Activated CD8-positive, alpha-beta memory T cell treated with anti-CD3 and anti-CD28 coated beads for 48 hours (primary cell): ENCODE measurements around the gene RUNX1.

Experiments
- DNase-seq, 3 experiments: peaks; one replicate each; pipeline ENCODE4 v3.0.0-alpha.2; 2020; ENCODE audit warnings: low read depth in 2 of 3, low spot score in 2 of 3

Gene RUNX1

DNA sequence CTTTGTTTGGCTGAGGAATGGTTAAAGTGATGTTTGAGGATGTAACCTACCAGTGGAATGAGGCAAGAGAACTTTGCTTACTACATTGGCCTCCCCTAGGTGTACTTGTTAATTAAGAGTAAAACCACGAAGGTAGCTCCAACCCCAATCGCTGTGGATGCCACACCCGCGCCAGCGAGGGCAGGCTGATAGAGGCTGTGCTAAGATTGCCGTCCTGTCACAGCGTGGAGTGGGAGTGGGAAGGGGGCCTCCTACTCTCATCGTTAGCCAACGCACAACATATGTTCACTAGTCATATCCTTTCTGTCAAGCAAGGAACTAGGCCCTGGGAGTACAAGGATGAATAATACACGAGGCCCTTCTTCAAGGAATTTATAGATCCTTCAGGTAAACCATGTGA, 99.6 kb downstream of the RUNX1 start:
- DNase-seq: no peak

DNA sequence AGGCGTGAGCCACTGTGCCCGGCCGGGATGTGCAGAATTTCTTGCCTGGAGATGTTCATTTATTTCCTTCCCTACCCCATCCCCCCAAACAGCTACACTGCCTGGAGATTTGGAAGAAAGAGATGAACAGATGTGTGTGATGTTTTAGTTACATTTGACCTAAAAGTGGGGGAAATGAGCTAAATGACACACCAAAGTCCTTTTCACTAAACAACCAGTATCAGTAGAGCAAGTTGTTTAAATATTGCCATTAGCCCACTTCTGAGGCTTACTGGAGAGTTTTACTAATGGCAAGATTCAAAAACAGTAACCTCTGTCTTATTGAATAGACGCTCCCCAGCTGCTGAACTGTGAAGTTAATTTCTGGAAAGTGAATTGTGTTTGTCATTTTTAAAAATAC, 100.1 kb downstream of the RUNX1 start:
- no peak for DNase-seq

DNA sequence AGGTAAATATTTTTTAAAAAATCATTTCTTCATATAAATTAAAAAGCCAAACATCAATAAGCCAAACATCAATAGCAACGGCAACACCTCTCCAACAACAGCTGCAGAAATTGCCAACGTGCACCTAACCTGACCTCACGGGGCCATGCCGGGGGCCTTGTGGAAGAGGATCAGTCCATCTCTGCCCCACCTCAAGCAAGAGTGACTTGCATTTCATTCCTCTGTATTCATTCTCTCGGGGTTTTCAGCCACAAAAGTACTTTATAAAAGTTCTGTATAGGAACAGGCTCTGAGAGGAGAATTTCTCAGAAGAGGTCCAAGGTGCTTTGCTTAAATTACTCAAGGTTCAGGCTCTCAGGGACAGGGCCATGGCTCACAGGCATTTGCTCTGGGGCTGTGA, 100.9 kb downstream of the RUNX1 start:
- DNase-seq: no peak

DNA sequence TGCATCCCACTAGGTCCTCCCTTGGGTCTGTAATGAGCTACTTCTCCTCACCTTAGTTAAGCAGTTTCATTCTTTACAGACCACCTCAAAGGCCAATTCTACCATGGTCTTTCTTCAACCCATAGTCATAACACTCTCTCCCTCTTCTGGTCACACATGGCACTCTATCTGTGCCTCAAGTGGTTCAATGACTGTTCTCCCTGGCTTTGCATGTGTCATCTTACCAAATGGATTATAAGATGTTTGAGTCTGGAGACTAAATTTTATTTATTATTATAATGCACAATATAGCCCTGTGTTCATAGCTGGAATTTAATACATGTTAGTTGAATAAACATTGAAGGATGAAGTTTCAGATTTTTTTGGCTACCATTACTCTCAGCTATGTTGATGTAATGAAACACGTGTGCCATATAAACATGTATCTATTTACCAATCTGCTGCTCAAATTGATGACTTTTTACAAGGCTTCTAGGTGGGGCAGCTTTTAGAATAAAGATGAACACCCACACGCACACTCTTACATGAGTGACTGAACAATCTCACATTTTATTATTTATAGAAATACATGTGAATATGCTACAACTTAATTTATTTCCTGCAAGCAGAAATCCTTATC, 102.1 kb downstream of the RUNX1 start:
- no peak for DNase-seq

DNA sequence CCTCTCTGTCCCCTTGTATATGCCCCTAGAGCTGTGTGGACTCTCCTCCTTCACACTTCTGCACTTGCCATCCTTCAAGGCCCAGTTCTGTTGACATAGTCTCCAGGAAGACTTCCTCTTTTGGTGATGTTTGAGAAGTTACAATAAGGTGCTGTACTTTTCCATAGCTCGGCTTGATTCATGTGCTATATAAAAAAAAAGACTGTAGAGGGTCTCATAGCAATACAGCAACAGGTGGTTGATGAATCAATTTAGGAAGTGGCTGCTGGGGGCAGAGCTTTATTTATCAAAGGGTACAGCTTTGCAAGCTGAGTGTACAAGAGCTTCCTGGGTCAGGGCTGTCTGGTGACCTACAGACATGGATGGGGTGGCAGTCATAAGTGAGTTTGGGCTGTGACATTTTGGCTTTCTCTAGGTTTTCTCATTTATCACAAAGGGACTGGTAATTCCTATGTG, 102.7 kb downstream of the RUNX1 start:
- no peak for DNase-seq

DNA sequence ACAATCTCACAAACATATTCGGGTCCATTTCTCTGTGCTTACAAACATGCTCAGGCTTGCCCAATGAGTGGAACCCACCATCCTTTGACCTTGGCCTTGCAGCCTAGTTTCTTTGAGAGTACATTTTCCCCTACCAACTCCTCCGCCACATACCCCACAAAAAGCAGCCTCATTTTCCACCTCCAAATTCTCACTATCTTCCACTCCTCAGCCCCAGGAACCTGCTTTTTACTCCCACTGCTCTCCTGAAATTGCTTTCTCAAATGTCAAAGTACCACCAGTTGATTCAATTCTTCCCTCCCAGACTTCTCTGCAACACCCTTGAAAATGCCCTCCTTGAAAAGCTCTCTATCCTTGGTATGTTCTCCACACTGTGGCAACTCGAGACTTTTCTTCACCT, 103.8 kb downstream of the RUNX1 start:
- DNase-seq: no peak

DNA sequence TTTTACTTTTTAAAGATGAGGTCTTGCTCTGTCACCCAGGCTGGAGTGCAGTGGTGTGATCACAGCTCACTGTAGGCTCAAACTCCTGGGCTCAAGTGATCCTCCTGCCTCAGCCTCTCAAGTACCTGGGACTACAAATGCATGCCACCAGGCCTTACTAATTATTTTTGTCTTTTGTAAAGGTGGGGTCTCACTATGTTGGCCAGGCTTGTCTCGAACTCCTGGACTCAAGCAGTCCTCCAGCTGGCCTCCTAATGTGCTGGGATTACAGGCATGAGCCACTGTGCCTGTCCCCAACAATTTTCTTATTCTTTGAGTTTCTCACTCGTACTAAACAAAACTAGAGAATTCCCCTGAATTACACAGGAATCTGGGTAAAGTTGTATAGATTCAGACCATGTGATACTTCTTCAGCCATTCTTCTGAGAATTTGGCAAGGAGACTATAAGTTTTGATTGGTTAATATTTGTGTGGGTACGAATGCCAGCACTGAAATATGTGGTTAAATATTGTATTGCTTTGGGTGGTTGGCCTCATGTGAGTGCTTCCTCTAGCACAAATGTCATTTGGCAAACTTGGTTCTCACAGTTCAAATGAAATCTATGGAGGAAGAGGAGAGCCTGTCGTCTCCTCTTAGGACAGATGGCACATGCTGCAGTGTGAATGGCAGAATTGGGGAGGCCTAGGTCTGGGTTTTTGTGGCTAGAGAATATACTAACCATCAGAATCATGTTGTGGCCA, 104.9 kb downstream of the RUNX1 start:
- no peak for DNase-seq

DNA sequence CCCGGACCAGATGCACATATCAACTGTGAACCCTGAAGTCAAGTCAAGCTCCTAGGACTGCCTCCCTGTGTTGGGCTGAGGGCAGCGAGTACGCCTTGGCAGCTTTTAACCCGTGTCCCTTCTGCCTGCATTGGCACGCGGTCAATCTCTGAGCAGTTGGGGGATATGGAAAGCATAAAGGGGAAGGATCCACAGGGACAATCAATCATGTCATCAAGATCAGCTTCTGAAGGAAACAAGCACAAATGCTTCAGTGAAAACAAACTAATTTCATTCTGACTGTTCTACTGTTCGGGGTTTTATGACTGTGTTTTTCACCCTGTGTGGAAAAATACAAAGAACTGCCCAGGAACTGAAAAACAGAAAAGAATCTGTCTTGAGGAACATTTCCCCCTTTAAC, 106.2 kb downstream of the RUNX1 start:
- DNase-seq: no peak

DNA sequence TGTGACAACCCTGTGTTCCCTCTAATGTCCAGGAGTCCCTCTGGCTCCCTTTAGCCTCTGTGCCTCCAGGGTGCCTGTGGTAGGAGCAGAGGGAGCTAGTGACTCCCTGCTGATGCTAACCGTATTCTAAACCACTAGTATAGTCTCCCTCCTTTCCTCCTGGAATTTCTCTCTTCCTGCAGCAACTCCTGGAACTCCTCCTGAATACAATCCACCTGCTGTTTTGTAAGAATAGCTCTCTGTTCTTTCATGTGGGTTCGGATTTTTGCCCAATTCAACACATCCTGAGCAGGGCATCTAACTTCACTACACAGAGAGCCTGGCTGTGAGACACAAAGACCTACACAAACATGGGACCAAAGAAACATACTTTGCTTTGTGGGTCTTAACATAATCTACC, 107.9 kb downstream of the RUNX1 start:
- DNase-seq: no peak

DNA sequence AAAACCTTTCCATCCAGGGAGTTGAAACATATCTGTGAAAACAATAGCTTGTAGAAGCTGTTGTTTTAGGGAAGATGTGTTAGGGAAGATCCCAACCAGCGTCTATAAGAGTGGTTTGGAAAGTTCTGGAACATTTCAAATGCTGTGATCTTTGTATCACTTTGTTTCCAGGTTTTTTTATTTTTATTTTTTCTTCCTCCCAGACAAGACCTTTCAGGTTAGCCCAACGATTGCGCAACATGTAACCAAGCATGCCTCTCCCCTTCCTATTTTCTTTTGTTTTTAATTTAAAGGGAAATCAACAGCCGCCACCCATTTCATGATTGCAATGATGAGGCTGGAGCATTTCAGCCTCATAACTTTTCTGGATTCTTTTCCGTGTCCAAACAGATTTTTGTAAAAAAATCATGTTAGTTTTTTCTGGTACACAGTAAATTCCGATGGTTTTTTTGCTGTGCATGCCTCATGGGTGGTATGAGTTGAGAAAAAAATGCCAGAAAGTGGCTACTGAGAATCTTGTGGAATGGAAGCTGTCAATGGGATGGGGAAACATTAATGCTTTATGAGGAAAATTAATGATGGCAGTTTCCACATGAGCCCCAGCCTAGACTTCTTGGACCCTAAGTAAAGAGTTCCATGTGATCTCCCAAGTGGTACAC, 109.3 kb downstream of the RUNX1 start:
- no peak for DNase-seq

DNA sequence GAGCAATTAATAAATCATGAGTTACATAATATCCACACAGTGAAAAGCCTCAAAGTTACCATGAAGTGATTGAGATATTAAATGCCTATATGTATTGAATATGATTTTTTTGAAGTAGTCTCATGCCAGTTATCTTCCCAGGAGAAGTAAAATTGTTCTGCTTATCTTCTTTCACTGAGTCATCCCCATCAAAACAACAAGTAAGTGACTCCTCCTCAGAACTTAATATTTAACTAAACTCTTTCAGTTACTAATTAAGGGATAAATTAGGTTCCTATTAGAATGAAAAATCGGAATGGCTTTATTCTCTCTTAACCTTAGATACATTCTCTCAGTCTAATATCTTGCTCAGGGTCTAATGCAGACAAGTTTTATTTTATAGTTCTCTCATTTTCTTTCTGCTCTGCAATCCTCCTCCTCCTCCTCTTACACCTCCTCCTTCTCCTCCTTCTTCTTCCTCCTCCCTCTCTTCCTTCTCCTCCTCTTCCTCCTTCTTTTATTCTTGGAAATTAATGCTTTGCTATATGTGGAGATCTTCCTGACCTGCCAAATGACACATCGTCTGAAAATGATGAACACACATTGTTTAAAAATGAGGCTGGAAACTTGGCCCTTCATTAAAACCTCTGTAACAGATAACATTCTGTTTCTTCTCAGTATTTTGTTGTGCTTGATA, 110.9 kb downstream of the RUNX1 start:
- DNase-seq: no peak

DNA sequence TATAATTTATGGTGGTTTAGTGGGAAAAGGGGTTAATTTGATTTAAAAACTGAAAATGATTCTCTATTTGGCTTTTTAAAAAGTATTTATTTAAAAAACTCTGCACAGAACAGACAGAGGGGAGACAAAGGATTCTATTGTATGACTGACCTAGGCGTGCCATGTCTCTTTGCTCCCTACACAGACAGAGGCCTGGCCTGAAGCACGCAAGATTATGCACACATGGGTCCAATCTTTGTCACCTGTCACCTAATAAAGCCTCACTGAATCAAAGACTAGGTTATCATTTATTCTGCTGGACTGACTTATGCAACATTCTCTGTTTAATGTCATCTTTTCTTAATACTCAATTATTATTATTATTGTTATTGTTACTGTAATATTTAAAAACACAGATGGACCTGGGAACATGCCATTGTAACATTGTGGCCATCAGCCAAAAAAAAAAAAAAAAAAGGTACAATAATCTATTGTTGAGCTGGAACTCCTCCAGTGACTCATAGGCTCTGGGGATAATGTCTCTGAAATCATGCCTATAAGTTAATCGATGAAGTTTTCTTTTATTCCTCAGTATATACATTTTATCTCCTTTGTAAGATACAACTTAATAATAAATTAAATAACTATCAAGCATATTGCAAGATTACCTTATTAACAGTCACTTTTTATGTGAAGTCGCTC, 112.1 kb downstream of the RUNX1 start:
- no peak for DNase-seq

DNA sequence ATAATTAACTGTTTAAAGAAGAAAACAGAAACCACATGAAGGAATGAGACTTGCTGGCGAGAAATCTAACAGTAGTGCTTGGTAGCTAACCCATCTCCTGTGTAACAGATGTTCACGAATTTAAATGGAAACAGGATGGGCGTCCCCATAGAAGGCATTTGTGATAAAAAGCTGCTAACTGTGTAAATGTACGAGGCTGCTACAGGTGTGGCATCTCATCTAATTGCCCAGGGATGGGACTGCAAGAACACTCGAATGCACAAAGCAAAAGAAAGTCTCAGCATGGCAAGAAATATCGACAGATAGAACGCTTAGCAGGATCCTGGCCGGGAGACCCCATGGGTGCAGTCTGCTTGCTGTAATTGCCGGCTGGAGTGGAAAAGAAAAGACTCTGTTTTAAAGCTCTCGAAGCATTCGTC, 112.7 kb downstream of the RUNX1 start:
- DNase-seq: no peak

DNA sequence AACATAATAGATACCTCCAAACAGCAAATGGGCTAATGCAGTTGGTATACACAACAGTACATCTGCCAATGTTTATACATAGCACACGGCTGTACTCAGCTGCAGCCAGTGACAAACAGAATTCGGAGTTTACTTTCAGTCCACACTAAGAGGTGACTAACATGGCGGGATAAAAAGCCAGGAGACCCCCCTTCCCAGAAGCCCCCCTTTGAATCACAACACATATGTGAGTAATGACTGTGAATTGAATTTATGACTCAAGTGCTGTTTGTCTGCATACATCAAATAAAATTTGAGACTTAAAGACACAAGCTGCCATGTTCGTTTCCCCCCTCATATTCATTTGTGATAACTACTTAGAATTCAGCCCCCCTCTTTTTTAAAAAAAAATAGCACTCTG, 113.2 kb downstream of the RUNX1 start:
- no peak for DNase-seq

DNA sequence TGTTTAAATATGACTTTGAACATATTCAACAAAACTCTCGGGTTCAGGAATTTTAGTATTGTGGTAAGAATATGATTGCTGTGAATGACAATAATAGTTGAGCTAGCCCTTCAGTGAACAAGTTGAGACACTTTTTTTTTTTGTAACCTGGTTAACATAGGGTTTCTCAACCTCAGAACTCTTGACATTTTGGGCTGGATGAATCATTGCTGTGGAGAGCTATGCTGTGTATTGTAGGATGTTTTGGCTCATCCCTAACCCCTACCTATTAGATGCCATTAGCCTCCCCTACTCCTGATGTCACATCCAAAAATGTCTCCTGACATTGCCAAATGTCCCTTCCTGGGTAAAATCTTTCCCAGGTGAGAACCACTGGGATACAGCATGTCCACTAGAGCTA, 113.7 kb downstream of the RUNX1 start:
- no peak for DNase-seq

DNA sequence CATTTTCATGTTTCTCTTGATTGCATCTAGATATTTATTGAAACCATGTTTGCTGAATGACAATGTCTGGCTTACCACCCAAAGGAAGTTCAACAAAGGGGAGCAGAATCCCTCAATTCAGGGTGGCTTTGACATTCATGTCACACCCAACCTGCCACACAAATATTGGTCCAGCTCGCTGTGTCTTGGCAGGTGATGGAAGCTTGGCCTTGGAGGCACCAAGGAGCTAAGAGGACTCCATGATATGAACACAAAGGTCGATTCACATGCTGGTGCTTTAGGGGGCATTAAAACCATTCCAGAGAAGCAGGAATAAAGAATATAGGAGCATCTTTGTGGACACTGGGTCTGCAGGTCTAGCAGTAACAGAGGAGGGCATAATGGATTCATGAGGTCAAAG, 114.8 kb downstream of the RUNX1 start:
- DNase-seq: no peak

DNA sequence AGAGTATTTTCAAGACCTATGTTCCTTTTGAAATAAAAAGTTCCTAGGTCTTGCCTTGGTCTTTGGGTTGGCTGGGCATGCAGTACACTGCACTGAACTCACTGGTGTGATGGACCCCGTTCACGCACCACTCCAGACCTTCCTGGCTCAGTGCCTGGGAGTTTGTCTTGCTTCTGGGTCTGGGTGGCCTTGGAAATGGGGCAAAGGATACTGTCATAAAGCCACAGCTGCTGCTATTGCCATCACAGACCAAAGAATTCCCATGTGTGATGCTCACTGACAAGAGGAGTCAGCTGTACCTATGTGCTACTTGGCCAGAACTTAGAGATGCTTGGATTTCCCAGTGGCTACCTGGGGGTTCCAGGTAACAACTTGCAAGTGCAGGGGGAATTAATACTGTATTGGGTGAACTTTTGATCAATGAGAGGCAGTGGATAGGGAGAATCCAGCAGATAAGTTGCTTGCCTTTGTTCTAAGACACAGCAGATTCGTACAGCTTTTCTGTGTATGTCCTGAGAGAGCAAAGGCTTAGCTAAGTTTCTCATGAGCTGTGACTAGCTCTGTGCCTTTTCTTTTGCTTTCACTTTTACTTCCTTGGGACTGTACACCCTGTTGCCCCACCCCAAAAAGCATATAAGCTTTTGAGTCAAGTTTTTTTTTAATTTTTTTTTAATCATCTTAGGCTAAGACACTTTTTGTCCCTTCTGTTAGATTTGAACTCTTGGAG, 115.3 kb downstream of the RUNX1 start:
- DNase-seq: no peak

DNA sequence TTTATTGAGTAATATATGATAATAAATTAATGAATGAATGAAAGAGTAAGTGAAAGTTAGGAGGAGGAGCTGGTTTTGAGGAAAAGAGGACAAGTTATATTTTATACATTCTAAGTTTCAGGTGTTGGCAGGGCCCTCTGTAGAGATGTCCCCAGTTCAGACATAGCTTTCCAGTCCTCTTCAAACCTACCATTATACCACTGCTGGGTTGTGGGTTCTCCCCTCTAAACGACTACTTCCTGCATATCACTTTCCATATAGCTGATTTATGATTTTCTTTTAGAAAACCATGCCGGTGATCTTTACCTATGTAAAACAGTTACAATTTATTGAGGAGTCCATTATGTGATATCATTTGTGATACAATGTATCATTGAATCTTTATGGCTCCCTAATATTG, 116.9 kb downstream of the RUNX1 start:
- no peak for DNase-seq

DNA sequence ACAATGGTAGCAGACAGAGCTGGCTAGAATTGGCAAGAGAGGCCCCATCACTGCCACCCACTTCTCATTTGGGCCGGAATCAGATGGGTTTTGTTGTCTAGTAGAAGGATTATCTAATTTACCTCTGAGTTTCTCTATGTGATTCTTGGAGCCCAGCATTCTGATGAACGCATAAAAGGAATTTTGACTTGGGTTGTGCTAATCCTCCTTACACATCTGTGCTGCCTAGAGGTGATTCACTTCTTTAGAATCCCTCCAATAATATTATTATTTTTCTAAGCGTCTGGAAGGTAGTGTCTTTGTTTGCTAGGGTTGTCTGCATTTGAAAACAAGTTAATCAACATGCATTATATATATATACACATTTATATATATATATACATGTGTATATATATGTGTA, 118.1 kb downstream of the RUNX1 start:
- DNase-seq: no peak

DNA sequence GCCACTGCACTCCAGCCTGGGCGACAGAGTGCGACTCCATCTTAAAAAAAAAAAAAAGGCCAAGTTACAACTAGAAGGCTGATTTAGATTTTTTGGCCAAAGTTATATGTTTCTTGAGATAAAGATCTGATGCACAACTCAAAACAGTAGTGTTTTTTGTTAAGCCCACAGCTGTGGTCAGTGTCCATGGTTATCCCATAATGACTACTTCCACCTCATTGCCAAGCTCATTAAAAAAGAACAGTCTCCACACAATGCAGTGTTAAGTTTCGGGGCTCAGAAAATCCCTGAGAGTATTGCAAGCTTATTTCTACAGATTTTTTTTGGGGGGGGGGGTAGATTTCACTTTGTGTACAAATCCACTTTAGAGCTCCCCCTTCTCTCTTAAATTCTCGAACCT, 120.5 kb downstream of the RUNX1 start:
- no peak for DNase-seq

DNA sequence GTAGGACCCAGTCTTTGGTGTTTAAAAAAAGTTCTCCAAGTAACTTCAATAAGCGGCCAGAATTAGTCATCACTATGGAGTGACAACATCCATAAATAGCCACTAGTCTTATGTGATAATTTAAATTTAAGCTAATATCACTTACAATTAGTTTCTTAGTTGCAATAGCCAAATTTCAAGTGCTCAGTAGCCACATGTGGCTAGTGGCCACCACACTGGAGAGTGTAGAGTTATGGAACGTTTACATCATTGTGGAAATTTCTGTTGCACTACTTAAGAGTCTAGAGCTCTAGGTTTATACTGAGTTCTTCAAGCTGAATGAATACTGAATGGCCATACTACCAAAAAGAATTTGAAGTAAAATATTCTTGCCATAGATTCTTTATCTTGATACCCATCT, 121.1 kb downstream of the RUNX1 start:
- DNase-seq: no peak
